GM21529 (cell line): ENCODE measurements around the gene TMPRSS3.
"Not testable (repeated sequence)": the region's sequence is repeated elsewhere in the genome, so short reads cannot be mapped to it uniquely, and the experiment has no call there.

ENCODE experiments used
- ATAC-seq: cut with Tn5 transposase; IDR thresholded peaks from one replicate; pipeline ENCODE4 v1.9.1; 2021; ENCODE audit not compliant: unreplicated experiment

Gene TMPRSS3

DNA sequence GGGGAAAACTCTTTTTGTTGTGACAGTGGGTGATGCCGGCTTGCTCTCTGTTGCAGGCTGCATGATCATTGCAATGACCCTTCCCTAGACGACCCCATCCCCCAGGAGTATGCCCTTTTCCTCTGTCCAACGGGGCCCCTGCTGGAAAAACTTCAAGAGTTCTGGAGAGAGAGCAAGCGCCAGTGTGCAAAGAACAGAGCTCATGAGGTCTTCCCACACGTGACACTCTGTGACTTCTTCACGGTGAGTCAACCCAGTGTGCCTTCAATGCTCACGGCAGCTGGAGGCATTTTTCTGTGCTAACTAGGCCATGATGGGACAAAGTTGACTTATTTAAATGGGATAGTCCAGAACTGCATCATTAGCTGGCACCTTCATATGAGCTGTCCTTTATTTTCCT, 13.5 kb upstream of the TMPRSS3 start:
- ATAC-seq = no peak

DNA sequence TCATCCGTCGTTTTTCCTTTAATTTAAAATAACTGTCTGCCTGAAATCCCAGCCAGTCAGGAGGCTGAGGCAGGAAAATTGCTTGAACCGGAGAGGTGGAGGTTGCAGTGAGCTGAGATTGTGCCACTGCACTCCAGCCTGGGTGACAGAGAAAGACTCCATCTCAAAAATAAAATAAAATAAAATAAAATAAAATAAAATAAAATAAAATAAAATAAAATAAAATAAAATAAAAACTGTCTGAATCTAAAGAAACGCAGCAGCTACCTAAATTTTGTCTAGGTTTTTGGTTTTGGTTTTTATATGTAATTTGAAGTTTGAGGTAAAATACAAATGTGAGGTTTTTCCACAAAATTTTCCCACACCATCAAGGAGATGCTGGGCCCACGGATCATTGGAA, 12.9 kb upstream of the TMPRSS3 start:
- ATAC-seq = not testable (repeated sequence)

GRCh38 chr21:42407476-42407875, 11.6 kb upstream of the TMPRSS3 start:
- no peak for ATAC-seq

- ATAC-seq = no peak
These were observed 11.0 kb upstream of the TMPRSS3 start for GRCh38 chr21:42406866-42407265.

DNA sequence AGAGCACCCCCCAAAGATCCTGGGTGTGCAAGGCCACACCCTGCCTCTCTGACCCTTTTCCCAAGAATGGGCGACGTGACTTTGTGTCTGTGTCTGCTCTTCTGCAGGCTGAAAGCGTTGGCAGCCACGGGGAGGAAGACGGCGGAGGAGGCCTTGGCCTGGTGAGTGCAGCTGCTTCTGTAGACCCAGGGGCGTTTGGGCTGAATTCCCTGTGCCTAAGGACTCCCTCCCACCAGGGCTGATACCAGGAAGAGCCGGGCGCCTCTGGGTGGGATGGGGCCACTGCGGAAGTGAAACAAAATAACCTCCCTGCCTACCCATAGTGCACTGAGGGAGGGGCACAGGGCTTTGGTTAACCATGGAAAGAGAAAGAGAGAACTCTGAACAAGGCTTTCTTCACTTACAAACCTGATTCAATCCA, 10.4 kb upstream of the TMPRSS3 start:
- ATAC-seq = no peak

GRCh38 chr21:42405064-42406013, 9.5 kb upstream of the TMPRSS3 start:
- no peak for ATAC-seq

DNA sequence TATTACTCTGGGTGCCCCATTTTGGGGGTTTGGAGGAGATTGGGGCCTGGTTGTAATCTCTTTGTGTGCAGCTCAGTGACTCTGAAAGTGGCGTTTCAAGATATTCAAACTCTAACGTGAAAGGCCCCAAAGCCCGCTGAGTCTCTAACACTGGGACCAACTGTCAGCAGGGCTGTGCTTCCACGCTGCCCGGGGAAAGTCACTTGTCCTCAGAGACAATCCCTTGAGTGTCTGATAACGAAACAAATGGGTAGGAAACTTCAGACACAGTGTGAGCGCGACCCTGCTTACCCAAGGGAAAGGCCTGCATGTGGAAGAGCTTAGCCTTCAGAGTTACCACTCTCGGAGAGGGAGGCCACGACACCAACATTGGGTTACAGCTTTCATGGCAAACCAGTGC, 8.7 kb upstream of the TMPRSS3 start:
- no peak for ATAC-seq

DNA sequence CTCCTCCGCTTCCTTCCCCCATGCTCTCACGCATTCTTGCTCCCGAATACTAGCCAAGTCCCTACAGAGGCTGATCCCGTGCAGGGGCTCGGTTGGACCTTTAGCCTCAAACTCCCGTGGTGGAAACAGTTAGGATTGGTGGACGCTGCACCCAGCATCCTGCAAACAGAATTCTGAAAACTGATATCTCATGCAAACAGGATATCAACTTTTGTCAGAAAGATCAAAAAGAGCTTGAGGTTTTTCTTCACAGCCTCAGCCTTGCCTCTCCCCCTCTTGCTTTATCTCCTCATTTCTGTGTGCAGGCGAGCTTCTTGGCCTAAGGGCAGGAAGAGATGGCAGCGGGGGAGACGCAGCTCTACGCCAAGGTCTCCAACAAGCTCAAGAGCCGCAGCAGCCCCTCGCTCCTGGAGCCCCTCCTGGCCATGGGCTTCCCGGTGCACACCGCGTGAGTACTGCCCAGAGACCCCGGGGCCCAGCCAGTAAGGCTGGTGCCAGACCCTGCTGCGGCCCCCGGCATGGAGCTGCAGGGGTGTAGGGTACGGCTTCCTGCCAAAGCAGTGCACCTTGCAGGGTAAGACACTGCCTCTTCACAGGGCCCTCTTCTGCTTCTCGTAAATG, 7.9 kb upstream of the TMPRSS3 start, which contains the start of gene UBASH3A:
Gene UBASH3A, plus strand, starts transcription at position 292 of the 621 bp plus-strand sequence. Its CDS starts 44 bp downstream, at position 336.
- no peak for ATAC-seq

DNA sequence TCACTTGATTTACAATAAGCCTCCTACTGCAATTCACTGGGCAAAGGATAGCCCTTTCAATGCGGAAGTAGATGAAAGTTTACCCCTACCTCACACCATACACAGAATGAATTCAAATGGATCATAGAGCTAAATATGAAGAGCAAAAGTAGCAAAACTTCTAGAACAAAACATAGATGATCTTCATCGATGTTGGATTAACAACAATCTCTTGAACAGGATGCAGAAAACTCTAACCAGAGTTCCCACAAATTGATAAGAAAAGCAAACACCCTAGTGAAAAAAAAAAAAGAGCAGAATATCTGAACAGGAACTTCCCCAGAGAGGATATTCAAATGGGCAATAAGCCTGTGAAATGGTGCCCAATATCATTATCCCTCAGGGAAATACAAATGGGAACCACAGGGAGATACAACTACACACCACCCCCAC, 6.0 kb upstream of the TMPRSS3 start:
- ATAC-seq = no peak

GRCh38 chr21:42401154-42401553, 5.3 kb upstream of the TMPRSS3 start:
- no peak for ATAC-seq

- ATAC-seq = peak; percentile 56
These were observed 4.7 kb upstream of the TMPRSS3 start for GRCh38 chr21:42400525-42400924.

- ATAC-seq = no peak
These were observed 2.7 kb upstream of the TMPRSS3 start for GRCh38 chr21:42398436-42399028.

DNA sequence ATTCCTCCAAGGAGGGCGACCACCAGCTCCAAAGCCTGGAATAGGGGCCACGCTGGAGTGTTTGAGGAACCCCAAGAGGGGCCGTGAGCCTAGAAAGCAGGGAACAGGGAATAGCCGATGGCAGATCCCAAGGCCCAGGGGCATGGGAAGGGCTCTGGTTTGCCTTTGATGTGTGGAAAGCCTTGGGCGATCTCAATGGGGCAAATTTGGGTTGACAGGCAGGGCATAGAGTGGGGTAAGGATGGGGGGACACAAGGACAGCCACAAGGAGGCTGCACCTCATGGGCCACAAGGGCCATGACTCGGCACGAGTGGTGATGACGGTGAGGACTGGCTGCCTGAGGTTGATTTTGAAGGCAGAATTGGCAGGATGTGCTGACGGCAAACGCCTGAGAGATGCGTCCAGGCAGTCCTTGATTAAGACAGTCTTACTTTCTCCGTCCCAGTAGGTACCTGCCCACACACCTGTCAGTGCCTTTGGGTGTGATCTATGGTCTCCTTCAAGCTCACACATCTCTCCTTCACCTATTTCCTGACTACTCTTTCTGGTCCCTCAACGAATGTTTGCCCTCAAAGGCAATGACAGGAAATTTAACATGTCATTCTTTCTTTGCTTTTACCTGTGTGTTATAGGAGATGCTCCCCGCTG, 2.0 kb upstream of the TMPRSS3 start:
- ATAC-seq = no peak

GRCh38 chr21:42396799-42397745, 1.2 kb upstream of the TMPRSS3 start:
- no peak for ATAC-seq

DNA sequence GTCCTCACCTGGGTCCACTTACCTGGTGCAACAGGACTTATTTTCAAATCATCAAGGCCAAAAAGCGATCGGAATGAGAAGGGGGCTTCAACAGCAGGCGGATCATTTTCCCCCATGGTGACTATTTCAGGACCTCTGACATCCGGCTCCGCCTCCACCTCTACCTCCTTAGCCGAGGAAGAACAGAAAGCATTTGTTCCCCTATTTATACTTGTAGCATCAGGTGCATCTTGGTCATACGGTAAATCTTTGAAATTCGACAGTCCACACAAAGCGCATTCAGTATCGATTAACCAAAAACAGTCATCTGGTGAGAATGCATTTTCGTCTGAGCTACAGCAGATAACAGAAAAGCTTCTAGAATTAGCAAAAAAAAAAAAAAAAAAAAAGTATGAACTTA, 550 bp downstream of the TMPRSS3 start:
- ATAC-seq = no peak

DNA sequence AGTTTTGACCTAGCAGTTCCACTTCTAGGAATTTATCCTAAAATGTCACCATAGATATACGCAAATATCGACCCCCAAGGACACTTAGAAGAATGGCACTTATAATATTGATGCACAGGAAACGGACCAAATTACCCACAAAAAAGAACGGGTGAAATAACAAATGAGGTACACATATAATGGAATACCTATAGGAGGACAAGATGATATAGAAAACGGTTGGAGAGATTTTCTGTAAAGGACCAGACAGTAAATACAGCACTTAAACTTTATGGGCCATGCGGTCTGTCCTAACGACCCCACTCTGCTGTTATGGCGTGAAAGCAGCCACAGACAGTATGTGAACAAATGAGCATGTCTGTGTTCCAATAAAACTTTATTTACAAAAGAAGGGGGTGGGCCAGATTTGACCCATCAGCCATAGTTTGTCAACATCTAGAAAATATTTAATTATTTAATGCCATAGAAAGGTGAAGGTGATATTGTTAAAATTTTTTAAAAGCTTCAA, 2.4 kb downstream of the TMPRSS3 start:
- ATAC-seq = no peak

GRCh38 chr21:42392731-42393442, 3.0 kb downstream of the TMPRSS3 start:
- ATAC-seq = peak; percentile 71

DNA sequence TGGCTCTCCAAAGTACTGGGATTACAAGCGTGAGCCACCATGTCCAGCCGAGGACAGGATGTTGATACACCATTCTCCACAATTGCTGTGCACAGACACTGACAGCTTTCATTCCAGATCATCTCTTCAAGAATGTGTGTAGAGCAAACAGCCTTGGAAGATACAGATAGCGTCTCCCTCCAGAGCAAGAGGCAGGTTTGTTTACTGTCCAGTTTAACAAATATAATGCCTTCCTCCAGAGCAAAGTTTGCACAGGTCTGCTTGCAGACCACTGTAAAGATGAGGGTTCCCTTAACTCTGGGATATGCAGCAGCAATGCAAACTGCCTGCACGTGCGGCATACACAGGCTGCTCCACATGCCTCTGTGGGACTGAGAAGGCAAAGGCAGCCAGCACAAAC, 4.6 kb downstream of the TMPRSS3 start:
- no peak for ATAC-seq

- ATAC-seq = no peak
These were observed 5.2 kb downstream of the TMPRSS3 start for GRCh38 chr21:42390696-42391095.
